GM23338 (cell line): ENCODE measurements around the gene UBE2G2. TPM values are rescaled to one million over a fixed set of nuclear protein-coding genes. Genes with fewer than 3 reads are reported as not detected.

Source experiments
- polyA plus RNA-seq: library from polyadenylated mRNA; unstranded; fragments of >200 nt; fragmentation: Nextera tagmentation; extraction: Ambion mirVana; gene quantifications from 2 replicates; pipeline ENCODE4 v1.2.1, GENCODE V29; 2016
- total RNA-seq: library from RNA; depleted of rRNA; stranded (reverse); fragments of >200 nt; shearing (Covaris generic); gene quantifications from 2 replicates; pipeline ENCODE4 v1.2.3, GENCODE V29; 2014; rRNA removed

The UBE2G2 gene
- total and polyA plus RNA-seq, 2 experiments from 2014 or later, result 66.4 to 100 TPM

Other genes starting within 250 kb of the UBE2G2 start
- gene KRTAP10-3, start 243.0 kb downstream of the UBE2G2 start, total RNA-seq, result not detected in 2 replicates
- gene KRTAP10-3, start 243.0 kb downstream of the UBE2G2 start, polyA plus RNA-seq, result not detected in 2 replicates
- not detected in 2 replicates for gene KRTAP10-4, start 228.1 kb downstream of the UBE2G2 start, total RNA-seq
- not detected in 2 replicates for gene KRTAP10-4, start 228.1 kb downstream of the UBE2G2 start, polyA plus RNA-seq
- not detected in 2 replicates for gene KRTAP10-5, start 221.2 kb downstream of the UBE2G2 start, total RNA-seq
- gene KRTAP10-5, start 221.2 kb downstream of the UBE2G2 start, polyA plus RNA-seq, result not detected in 2 replicates
- gene KRTAP10-6, start 209.3 kb downstream of the UBE2G2 start, total RNA-seq, result not detected in 2 replicates
- gene KRTAP10-6, start 209.3 kb downstream of the UBE2G2 start, polyA plus RNA-seq, result not detected in 2 replicates
- not detected in 2 replicates for gene KRTAP10-7, start 201.2 kb downstream of the UBE2G2 start, total RNA-seq
- gene KRTAP10-7, start 201.2 kb downstream of the UBE2G2 start, polyA plus RNA-seq, result not detected in 2 replicates
- not detected in 2 replicates for gene KRTAP10-8, start 189.7 kb downstream of the UBE2G2 start, total RNA-seq
- not detected in 2 replicates for gene KRTAP10-8, start 189.7 kb downstream of the UBE2G2 start, polyA plus RNA-seq
- gene KRTAP10-9, start 174.7 kb downstream of the UBE2G2 start, total RNA-seq, result not detected in 2 replicates
- gene KRTAP10-9, start 174.7 kb downstream of the UBE2G2 start, polyA plus RNA-seq, result not detected in 2 replicates
- gene KRTAP10-10, start 164.5 kb downstream of the UBE2G2 start, total RNA-seq, result not detected in 2 replicates
- gene KRTAP10-10, start 164.5 kb downstream of the UBE2G2 start, polyA plus RNA-seq, result not detected in 2 replicates
- gene KRTAP10-11, start 155.4 kb downstream of the UBE2G2 start, total RNA-seq, result not detected in 2 replicates
- not detected in 2 replicates for gene KRTAP10-11, start 155.4 kb downstream of the UBE2G2 start, polyA plus RNA-seq
- not detected in 2 replicates for gene KRTAP12-4, start 147.2 kb downstream of the UBE2G2 start, total RNA-seq
- gene KRTAP12-4, start 147.2 kb downstream of the UBE2G2 start, polyA plus RNA-seq, result not detected in 2 replicates
- not detected in 2 replicates for gene KRTAP12-3, start 143.9 kb downstream of the UBE2G2 start, total RNA-seq
- not detected in 2 replicates for gene KRTAP12-3, start 143.9 kb downstream of the UBE2G2 start, polyA plus RNA-seq
- gene KRTAP12-2, start 134.9 kb downstream of the UBE2G2 start, total RNA-seq, result not detected in 2 replicates
- not detected in 2 replicates for gene KRTAP12-2, start 134.9 kb downstream of the UBE2G2 start, polyA plus RNA-seq
- not detected in 2 replicates for gene KRTAP12-1, start 119.7 kb downstream of the UBE2G2 start, total RNA-seq
- gene KRTAP12-1, start 119.7 kb downstream of the UBE2G2 start, polyA plus RNA-seq, result not detected in 2 replicates
- not detected in 2 replicates for gene KRTAP10-12, start 104.6 kb downstream of the UBE2G2 start, total RNA-seq
- gene KRTAP10-12, start 104.6 kb downstream of the UBE2G2 start, polyA plus RNA-seq, result not detected in 2 replicates
- gene TSPEAR, start 90.2 kb downstream of the UBE2G2 start, total RNA-seq, result 0.35 TPM in 1 of 2 replicates, not detected in the other
- gene TSPEAR, start 90.2 kb downstream of the UBE2G2 start, polyA plus RNA-seq, result 0.45 and 0.92 TPM in 2 replicates
- gene SUMO3, start 16.2 kb upstream of the UBE2G2 start, total RNA-seq, result 91.9 and 103 TPM in 2 replicates
- 90.6 and 90.8 TPM in 2 replicates for gene SUMO3, start 16.2 kb upstream of the UBE2G2 start, polyA plus RNA-seq
- gene PTTG1IP, start 71.9 kb upstream of the UBE2G2 start, total RNA-seq, result 168 and 172 TPM in 2 replicates
- gene PTTG1IP, start 71.9 kb upstream of the UBE2G2 start, polyA plus RNA-seq, result 96.0 and 99.9 TPM in 2 replicates
- 0.63 TPM in 1 of 2 replicates, not detected in the other for gene ITGB2, start 119.1 kb upstream of the UBE2G2 start, total RNA-seq
- 0.40 and 0.44 TPM in 2 replicates for gene ITGB2, start 119.1 kb upstream of the UBE2G2 start, polyA plus RNA-seq
- 36.3 and 41.5 TPM in 2 replicates for gene SLX9, start 138.2 kb upstream of the UBE2G2 start, total RNA-seq
- 46.9 and 48.0 TPM in 2 replicates for gene SLX9, start 138.2 kb upstream of the UBE2G2 start, polyA plus RNA-seq